ENCODE results near the gene RTP4.

RTP4 gene

GRCh38 chr3:187368251-187369088 lies at the start of gene RTP4:
Gene RTP4 (plus strand): TSS chr3:187368385. CDS start chr3:187368442, 57 bp downstream.
- DNase-seq (ENCODE audit: low read depth): no peak
- H3K4me3 ChIP-seq (ENCODE audit: low read depth, low read length): peak within 1 kb of the TSS; percentile 18

- peak overlapping the region; percentile 48 for H3K4me3 ChIP-seq (ENCODE audit: low read depth, low read length)
- DNase-seq (ENCODE audit: low read depth): peak; percentile 34
These were observed 49.2 kb upstream of the RTP4 start for GRCh38 chr3:187318819-187319616.

- peak; percentile 17 for DNase-seq (ENCODE audit: low read depth)
- H3K4me3 ChIP-seq (ENCODE audit: low read depth, low read length): no peak overlapping the region
These were observed 48.4 kb upstream of the RTP4 start for GRCh38 chr3:187319699-187320302.

- no peak for DNase-seq (ENCODE audit: low read depth)
- no peak overlapping the region for H3K4me3 ChIP-seq (ENCODE audit: low read depth, low read length)
These were observed 46.4 kb upstream of the RTP4 start for GRCh38 chr3:187321766-187322165.

- DNase-seq (ENCODE audit: low read depth): no peak
- no peak overlapping the region for H3K4me3 ChIP-seq (ENCODE audit: low read depth, low read length)
These were observed 45.9 kb upstream of the RTP4 start for GRCh38 chr3:187322291-187322690.

GRCh38 chr3:187323091-187323490 lies 45.1 kb upstream of the RTP4 start:
- DNase-seq (ENCODE audit: low read depth): no peak
- H3K4me3 ChIP-seq (ENCODE audit: low read depth, low read length): no peak overlapping the region

- H3K4me3 ChIP-seq (ENCODE audit: low read depth, low read length): no peak overlapping the region
- DNase-seq (ENCODE audit: low read depth): no peak
These were observed 42.6 kb upstream of the RTP4 start for GRCh38 chr3:187325632-187326031.

- DNase-seq (ENCODE audit: low read depth): no peak
- no peak overlapping the region for H3K4me3 ChIP-seq (ENCODE audit: low read depth, low read length)
These were observed 40.3 kb upstream of the RTP4 start for GRCh38 chr3:187327845-187328244.

GRCh38 chr3:187328691-187329090 lies 39.5 kb upstream of the RTP4 start:
- no peak for DNase-seq (ENCODE audit: low read depth)
- no peak overlapping the region for H3K4me3 ChIP-seq (ENCODE audit: low read depth, low read length)

- H3K4me3 ChIP-seq (ENCODE audit: low read depth, low read length): no peak overlapping the region
- DNase-seq (ENCODE audit: low read depth): no peak
These were observed 33.3 kb upstream of the RTP4 start for GRCh38 chr3:187334904-187335303.

- H3K4me3 ChIP-seq (ENCODE audit: low read depth, low read length): no peak overlapping the region
- DNase-seq (ENCODE audit: low read depth): no peak
These were observed 31.9 kb upstream of the RTP4 start for GRCh38 chr3:187336322-187336721.

- no peak for DNase-seq (ENCODE audit: low read depth)
- no peak overlapping the region for H3K4me3 ChIP-seq (ENCODE audit: low read depth, low read length)
These were observed 27.6 kb upstream of the RTP4 start for GRCh38 chr3:187340578-187340977.

- DNase-seq (ENCODE audit: low read depth): no peak
- no peak overlapping the region for H3K4me3 ChIP-seq (ENCODE audit: low read depth, low read length)
These were observed 25.9 kb upstream of the RTP4 start for GRCh38 chr3:187342255-187342654.

- DNase-seq (ENCODE audit: low read depth): no peak
These were observed 24.5 kb upstream of the RTP4 start for GRCh38 chr3:187343670-187344069.

GRCh38 chr3:187352581-187353575 lies 15.3 kb upstream of the RTP4 start:
- no peak for DNase-seq (ENCODE audit: low read depth)
- H3K4me3 ChIP-seq (ENCODE audit: low read depth, low read length): no peak overlapping the region

More at GRCh38 chr3:187343670-187344069, 24.5 kb upstream of the RTP4 start:
- no peak overlapping the region for H3K4me3 ChIP-seq (ENCODE audit: low read depth, low read length)

GRCh38 chr3:187358068-187358467 lies 10.1 kb upstream of the RTP4 start:
- no peak for DNase-seq (ENCODE audit: low read depth)
- no peak overlapping the region for H3K4me3 ChIP-seq (ENCODE audit: low read depth, low read length)

GRCh38 chr3:187359798-187360486 lies 8.2 kb upstream of the RTP4 start:
- no peak for DNase-seq (ENCODE audit: low read depth)

GRCh38 chr3:187360596-187360995 lies 7.6 kb upstream of the RTP4 start:
- no peak for DNase-seq (ENCODE audit: low read depth)
- H3K4me3 ChIP-seq (ENCODE audit: low read depth, low read length): no peak overlapping the region

More at GRCh38 chr3:187359798-187360486, 8.2 kb upstream of the RTP4 start:
- H3K4me3 ChIP-seq (ENCODE audit: low read depth, low read length): no peak overlapping the region

All from skeletal muscle cell (primary cell).